NOMO-1 (cell line): ENCODE measurements around the gene UGT1A7.
"Not testable (repeated sequence)": the region's sequence is repeated elsewhere in the genome, so short reads cannot be mapped to it uniquely, and the experiment has no call there.

Source experiments
- DNase-seq, 2 experiments: peaks; one replicate each; lab custom pipeline; 2025; ENCODE audit not compliant: unreplicated experiment in 2 of 2; lab: John Stamatoyannopoulos, UW

UGT1A7 gene

DNA sequence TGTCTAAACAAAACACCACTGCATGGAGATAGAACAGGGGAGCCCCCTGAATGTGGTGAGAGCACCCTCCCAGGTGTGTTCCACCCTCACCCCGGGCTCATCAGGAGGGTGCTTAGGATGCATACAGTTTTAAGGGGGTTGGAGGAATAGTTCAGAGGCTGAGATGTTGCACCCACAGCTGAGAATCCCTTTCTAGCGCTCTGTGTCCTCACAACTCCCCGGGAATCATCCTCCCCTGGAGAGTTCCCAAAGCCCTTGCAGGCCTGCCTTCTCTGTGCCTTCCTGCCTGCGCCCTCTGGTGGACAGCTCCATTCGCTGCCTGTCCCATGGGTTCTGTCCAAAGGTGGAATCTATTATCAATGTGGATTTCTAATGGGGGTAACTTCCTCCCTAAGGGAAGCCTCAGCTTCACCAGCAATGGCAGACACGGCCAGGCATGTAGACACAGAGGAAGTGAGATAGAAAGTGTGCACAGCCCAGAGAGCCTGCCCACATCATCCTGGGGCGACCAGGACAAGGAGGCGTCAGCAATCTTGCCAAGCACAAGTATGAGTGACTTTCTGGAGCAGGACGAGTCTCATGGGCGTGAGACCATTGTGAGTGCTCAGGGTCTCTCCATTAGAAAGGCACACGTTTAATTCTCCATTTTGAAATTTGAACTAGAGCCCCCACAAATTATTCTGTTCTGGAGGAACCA lies 29.8 kb downstream of the UGT1A7 start:
- DNase-seq, result peak; percentile 17 to 26

DNA sequence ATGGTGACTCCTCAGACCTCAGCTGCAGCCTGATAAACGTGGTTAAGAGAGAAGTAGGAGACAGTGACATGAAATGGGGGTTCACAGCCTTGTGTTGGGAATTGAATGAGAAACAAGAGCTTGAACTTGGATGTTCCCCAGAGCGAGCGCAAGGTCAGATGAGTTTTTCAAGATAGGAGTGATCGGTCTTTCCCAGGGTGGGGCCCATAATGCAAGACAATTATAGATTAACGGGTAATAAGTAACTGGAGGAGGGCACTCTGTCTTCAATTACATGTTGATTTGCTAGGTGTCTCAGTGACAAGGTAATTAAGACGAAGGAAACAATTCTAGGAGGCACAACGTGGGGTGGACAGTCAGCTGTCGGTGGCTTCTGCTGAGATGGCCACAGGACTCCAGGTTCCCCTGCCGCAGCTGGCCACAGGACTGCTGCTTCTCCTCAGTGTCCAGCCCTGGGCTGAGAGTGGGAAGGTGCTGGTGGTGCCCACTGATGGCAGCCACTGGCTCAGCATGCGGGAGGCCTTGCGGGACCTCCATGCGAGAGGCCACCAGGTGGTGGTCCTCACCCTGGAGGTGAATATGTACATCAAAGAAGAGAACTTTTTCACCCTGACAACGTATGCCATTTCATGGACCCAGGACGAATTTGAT lies 31.0 kb downstream of the UGT1A7 start, which contains the start of gene UGT1A5:
TSS of gene UGT1A5 (plus strand) at position 297 of the 651 bp plus-strand sequence. CDS start at position 382, 85 bp downstream.
- DNase-seq, result no peak

DNA sequence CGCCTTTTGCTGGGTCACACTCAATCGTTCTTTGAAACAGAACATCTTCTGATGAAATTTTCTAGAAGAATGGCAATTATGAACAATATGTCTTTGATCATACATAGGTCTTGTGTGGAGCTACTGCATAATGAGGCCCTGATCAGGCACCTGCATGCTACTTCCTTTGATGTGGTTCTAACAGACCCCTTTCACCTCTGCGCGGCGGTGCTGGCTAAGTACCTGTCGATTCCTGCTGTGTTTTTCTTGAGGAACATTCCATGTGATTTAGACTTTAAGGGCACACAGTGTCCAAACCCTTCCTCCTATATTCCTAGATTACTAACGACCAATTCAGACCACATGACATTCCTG lies 31.5 kb downstream of the UGT1A7 start:
- no peak for DNase-seq

DNA sequence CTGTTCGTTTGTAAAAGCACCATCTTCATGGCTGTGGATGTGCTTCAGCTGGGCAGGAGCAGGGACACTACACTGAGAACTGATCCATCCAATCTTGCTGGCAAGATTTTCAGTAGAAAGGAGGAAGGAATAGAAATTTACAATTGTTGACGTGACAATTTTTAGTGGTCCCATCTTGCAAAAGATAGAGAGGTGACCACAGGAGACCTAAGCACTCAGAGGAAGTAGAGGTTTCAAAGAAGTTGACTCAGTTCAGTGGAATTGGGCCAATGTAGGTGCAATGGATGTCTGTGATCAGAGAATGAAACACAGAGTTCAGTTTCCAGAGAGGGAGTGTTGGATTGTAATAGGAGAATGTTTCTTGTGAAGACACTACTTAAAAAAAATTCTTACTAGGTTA lies 32.4 kb downstream of the UGT1A7 start:
- DNase-seq, result no peak

DNA sequence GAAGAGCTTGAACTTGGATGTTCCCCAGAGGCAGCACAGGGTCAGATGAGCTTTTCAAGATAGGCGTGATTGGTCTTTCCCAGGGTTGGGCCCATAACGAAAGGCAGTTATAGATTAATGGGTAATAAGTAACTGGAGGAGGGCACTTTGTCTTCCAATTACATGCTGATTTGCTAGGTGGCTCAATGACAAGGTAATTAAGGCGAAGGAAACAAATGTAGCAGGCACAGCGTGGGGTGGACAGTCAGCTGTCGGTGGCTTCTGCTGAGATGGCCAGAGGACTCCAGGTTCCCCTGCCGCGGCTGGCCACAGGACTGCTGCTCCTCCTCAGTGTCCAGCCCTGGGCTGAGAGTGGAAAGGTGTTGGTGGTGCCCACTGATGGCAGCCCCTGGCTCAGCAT lies 36.9 kb downstream of the UGT1A7 start, which contains the start of gene UGT1A4:
TSS of gene UGT1A4 (plus strand) at position 185 of the 400 bp plus-strand sequence. CDS start at position 270, 85 bp downstream.
- DNase-seq, result no peak

DNA sequence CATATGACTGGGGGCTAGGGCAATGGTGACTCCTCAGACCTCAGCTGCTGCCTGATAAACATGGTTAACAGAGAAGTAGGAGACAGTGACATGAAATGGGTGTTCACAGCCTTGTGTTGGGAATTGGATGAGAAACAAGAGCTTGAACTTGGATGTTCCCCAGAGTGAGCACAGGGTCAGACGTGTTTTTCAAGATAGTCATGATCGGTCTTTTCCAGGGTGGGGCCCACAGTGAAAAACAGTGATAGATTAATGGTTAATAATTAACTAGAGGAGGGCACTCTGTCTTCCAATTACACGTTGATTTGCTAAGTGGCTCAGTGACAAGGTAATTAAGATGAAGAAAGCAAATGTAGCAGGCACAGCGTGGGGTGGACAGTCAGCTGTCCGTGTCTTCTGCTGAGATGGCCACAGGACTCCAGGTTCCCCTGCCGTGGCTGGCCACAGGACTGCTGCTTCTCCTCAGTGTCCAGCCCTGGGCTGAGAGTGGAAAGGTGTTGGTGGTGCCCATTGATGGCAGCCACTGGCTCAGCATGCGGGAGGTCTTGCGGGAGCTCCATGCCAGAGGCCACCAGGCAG lies 47.1 kb downstream of the UGT1A7 start, which contains the start of gene UGT1A3:
TSS of gene UGT1A3 (plus strand) at position 320 of the 579 bp plus-strand sequence. CDS start at position 405, 85 bp downstream.
- DNase-seq, result no peak

DNA sequence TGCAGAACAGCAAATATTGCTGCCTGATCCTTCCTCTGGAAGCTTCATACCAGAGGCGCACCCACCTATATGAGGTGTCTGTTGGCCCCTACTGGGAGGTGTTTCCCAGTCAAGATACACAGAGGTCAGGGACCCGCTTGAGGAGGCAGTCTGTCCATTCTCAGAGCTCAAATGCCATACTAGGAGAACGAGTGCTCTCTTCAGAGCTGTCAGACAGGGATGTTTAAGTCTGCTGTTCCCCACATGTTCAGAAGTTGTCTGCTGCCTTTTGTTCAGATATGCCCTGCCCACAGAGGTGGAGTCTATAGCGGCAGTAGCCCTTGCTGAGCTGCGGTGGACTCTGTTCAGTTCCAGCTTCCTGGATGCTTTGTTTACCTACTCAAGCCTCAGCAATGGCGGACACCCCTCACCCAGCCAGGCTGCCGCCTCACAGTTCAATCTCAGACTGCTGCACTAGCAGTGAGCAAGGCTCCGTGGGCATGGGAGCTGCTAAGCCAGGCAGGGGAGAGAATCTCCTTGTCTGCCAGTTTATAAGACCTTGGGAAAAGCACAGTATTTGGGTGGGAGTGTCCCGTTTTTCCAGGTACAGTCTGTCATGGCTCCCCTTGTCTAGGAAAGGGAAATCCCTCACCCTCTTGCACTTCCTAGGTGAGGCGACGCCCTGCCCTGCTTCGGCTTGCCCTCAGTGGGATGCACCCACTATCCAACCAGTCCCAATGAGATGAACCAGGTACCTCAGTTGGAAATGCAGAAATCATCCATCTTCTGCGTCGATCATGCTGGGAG lies 55.4 kb downstream of the UGT1A7 start:
- DNase-seq, result not testable (repeated sequence)

DNA sequence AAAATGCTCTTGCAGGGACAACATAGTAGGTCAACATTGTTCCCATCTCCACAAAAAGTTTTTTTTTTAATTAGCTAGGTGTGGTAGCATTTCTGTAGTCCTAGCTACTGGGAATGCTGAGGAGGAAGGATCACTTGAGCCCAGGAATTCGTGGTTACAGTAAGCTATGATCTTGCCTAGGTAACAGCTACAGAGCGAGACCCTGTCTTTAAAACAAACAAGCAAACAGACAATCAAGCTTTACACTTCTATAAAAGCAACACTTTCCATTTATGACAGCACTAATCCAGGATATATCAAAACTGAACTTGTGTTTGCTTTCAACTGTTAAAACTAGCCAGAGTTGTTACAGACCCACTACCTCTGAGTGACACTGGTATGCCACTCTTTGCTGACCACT lies 59.2 kb downstream of the UGT1A7 start:
- DNase-seq, result no peak

DNA sequence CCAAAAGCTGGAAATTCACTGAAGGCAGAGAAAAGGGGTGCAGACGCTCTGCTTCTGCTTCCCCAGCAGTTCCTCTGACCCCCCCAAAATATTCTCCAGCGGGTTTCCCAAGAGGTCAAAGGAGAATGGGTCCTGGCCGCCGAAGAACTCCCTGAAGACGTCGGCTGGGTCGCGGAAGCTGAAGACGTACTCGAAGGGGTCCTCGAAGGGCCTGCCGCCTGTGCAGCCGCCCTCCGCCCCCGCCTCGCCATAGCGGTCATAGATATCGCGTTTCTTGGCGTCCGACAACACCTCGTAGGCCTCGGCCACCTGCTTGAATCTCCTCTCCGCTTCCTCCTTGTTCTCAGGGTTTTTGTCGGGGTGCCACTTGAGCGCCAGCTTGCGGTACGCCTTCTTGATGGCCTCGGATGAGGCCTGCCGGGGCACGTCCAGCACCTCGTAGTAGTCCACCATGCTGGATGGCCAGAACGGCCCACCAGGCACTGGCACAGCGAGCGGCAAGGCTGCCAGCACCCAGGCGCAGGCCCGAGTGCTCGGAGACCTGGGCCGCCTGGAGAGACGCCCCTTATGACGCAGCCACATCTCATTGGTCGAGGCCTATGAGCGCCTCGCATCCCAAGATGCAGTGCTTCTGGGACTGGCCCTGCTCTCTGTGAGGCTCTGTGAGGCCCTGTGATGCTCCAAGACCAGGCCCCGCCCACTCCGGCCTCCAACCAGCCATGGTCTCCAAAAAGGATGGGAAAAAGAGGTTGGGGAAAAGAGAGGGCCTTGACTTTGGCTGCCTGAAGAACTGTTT lies 62.0 kb downstream of the UGT1A7 start:
- no peak for DNase-seq

DNA sequence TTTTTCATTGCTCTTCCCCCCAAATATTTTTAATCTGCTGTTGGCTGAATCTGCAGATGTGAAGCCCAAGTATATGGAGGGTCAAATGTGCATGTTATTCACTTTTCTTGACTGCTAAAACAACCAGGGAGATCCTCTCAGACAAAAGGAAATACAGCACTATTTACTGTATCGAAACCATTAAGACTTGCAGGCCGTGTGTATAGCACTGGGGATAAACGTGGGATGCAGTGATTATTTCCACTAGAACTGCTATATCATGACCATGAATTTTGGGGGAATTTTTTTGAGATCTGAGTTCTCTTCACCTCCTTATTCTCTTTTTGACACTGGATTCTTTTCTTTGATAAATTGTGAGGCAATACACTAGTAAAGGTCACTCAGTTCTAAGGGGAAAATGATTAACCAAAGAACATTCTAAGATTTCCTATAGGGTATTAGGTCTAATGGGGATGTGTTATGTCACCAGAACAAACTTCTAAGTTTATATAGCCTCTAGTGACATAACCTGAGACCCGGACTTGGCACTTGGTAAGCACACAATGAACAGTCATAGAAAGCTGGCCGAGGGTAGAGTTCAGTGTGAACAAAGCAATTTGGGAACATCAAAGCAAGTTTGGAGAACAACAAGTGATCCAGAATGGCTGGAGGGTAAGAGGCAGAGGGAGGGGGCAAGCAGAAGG lies 63.5 kb downstream of the UGT1A7 start:
- DNase-seq, result no peak

DNA sequence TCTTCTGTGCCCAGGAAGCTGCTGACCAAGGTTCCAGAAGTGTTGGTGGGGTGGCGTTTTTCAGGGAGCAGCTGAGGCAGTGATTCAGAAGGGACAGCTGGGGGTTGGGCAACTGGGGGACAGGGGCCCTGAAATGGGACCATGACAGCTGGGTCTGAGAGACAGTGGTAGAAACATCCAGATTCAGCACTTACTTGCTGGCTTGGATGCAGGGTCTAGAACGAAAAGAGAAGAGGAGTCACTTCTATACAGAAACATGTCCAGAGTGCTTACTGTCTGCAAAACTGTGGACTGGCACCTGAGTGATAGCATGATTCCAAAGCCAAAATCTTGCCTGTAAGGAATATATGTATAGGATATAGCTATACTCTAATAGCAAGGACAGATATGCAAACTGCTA lies 64.1 kb downstream of the UGT1A7 start:
- DNase-seq, result not testable (repeated sequence)

DNA sequence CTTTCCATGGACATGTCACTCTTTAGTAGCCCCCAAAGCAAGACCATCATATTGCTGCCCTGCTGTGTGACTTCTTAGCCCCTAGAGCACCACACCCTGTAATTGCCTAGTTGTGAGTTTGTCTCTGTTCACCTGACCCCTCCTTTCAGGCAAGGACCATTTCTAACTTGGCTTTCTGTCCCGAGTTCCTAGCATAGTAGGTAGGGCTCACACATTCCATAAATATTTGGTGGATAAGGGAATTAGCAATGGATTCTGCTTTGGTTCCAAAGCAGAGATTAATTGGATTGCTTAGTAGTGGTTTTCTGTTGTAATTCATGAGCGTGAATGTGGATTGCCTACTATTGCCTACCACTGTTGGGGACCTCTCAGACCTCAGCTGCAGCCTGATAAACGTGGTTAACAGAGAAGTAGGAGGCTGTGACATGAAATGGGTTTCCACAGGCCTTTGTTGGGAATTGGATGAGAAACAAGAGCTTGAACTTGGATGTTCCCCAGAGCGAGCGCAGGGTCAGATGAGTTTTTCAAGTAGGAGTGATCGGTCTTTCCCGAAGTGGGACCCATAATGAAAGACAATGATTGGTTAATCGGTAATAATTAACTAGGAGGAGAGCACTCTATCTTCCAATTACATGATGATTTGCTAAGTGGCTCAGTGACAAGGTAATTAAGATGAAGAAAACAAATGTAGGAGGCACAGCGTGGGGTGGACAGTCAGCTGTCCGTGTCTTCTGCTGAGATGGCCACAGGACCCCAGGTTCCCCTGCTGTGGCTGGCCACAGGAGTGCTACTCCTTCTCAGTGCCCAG lies 65.0 kb downstream of the UGT1A7 start:
- no peak for DNase-seq

DNA sequence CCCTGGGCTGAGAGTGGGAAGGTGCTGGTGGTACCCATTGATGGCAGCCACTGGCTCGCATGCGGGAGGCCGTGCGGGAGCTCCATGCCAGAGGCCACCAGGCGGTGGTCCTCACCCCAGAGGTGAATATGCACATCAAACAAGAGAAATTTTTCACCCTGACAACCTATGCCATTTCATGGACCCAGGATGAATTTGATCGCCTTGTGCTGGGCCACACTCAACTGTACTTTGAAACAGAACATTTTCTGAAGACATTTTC lies 65.5 kb downstream of the UGT1A7 start:
- DNase-seq, result no peak

DNA sequence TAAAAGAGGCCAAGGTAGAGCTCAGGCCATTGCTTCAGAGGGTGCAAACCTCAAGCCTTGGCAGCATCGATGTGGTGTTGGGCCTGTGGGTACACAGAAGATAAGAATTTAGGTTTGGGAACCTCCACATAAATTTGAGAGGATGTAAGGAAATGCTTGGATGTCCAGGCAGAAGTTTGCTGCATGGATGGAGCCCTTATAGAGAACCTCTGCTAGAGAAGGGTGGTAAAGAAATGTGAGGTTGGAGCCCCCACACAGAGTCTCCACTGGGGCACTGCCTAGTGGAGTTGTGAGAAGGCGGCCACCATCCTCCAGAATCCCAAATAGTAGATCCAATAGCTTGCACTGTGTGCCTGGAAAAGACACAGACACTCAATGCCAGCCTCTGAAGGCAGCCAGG lies 69.0 kb downstream of the UGT1A7 start:
- not testable (repeated sequence) for DNase-seq

DNA sequence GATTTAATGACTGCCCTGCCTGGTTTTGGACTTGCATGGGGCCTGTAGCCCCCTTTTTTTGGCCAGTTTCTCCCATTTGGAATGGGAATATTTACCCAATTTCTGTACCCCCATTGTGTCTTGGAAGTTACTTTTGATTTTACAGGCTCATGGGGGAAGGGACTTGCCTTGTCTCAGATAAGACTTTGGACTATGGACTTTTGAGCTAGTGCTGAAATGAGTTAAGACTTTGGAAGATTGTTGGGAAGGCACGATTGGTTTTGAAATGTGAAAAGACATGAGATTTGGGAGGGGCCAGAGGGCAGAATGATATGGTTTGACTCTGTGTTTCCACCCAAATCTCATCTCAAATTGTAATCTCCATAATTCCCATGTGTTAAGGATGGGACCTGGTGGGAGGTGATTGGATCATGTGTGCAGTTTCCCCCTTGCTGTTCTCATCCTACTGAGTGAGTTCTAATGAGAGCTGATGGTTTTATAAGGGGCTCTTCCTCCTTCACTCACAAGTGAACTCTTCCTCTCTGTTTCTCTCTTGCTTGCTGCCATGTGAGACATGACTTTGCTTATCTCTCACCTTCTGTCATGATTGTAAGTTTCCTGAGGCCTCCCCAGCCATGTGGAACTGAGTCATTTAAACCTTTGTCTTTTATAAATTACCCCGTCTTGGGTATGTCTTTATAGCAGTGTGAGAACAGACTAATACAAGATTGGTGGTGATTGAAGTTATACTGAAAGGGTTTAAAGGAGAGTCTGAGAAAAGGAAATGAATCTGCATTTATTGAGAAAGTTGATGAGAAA lies 69.7 kb downstream of the UGT1A7 start:
- not testable (repeated sequence) for DNase-seq

DNA sequence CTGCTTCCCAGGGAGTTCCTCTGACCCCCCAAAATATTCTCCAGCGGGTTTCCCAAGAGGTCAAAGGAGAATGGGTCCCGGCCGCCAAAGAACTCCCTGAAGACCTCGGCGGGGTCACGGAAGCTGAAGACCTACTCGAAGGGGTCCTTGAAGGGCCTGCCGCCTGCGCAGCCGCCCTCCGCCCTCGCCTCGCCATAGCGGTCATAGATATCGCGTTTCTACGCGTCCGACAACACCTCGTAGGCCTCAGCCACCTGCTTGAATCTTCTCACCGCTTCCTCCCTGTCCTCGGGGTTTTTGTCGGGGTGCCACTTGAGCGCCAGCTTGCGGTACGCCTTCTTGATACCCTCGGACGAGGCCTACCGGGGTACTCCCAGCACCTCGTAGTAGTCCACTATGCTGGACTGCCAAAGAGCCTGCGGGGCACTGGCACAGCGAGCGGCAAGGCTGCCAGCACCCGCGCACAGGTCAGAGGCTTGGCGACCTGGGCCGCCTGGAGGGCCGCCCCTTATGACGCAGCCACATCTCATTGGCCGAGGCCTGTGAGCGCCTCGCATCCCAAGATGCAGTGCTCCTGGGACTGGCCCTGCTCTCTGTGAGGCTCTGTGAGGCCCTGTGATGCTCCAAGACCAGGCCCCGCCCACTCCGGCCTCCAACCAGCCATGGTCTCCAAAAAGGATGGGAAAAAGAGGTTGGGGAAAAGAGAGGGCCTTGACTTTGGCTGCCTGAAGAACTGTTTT lies 73.3 kb downstream of the UGT1A7 start:
- no peak for DNase-seq

DNA sequence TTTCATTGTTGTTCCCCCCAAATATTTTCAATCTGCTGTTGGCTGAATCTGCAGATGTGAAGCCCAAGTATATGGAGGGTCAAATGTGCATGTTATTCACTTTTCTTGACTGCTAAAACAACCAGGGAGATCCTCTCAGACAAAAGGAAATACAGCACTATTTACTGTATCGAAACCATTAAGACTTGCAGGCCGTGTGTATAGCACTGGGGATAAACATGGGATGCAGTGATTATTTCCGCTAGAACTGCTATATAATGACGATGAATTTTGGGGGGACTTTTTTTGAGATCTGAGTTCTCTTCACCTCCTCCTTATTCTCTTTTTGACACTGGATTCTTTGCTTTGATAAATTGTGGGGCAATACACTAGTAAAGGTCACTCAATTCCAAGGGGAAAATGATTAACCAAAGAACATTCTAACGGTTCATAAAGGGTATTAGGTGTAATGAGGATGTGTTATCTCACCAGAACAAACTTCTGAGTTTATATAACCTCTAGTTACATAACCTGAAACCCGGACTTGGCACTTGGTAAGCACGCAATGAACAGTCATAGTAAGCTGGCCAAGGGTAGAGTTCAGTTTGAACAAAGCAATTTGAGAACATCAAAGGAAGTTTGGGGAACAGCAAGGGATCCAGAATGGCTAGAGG lies 74.9 kb downstream of the UGT1A7 start:
- DNase-seq, result no peak
